GM12878 (cell line): ENCODE measurements around the gene OR13C3. TPM values are rescaled to one million over a fixed set of nuclear protein-coding genes. Genes with fewer than 3 reads are reported as not detected.

ENCODE experiments used
- ATAC-seq: fragments of 200-7000 bp; cut with Tn5 transposase; 3 replicates; pipeline ENCODE4 v1.9.1; 2020; ENCODE audit warnings: mild to moderate bottlenecking, moderate library complexity
- BruUV-seq: library from RNA; stranded (reverse); fragments of 400-500 nt; replicated peaks from 2 replicates; lab custom pipeline; 2021; lab: Mats Ljungman, UMichigan
- CTCF ChIA-PET: fragments of 300-600 bp; sonication (Branson Sonifier 250); formaldehyde crosslinking; extraction: SDS; loops from one replicate; lab custom pipeline; 2021; ENCODE audit warnings: inconsistent platforms; lab: Yijun Ruan, JAX
- POLR2A ChIA-PET: fragments of 350-600 bp; formaldehyde crosslinking; extraction: SDS; loops from one replicate; lab custom pipeline; 2021; ENCODE audit warnings: inconsistent platforms; lab: Charles Lee
- RAD21 ChIA-PET: fragments of 300-600 bp; sonication (Branson Sonifier 250); formaldehyde crosslinking; loops from one replicate; lab custom pipeline; 2023; ENCODE audit warnings: antibody characterized with exemption; ENCODE audit not compliant: unreplicated experiment; lab: Charles Lee
- SMC1A ChIA-PET: fragments of 300-600 bp; sonication (Branson Sonifier 250); formaldehyde crosslinking; loops from one replicate; lab custom pipeline; 2023; ENCODE audit not compliant: unreplicated experiment, uncharacterized antibody; lab: Charles Lee
- DNase-seq: peaks from one replicate; pipeline ENCODE4 v3.0.0-alpha.2; 2011; ENCODE audit warnings: low read depth, low spot score
- FAIRE-seq: peaks from 3 replicates; lab custom pipeline; 2011; peaks lifted over from hg19 to GRCh38; lab: Jason Lieb, UNC
- H2AFZ ChIP-seq: 2 replicates; pipeline ENCODE4 v1.6.0; 2011; ENCODE audit warnings: low read depth, low read length, control low read depth; ENCODE audit not compliant: control insufficient read depth
- H3K27ac ChIP-seq: 2 replicates; pipeline ENCODE4 v1.5.1; 2011; ENCODE audit warnings: control low read depth; ENCODE audit not compliant: control insufficient read depth, insufficient read depth
- H3K27me3 ChIP-seq, 2 experiments: replicated peaks in 1 of 2; 2 replicates each; pipeline versions ENCODE4 v1.6.0 to v1.6.1; 2011; ENCODE audit warnings: low read length in 1 of 2; ENCODE audit not compliant: control insufficient read depth in 2 of 2, insufficient read depth in 2 of 2
- H3K36me3 ChIP-seq, 2 experiments: 2 replicates each; pipeline ENCODE4 v1.5.1; 2011; ENCODE audit warnings: low read length in 1 of 2; ENCODE audit not compliant: control insufficient read depth in 2 of 2, insufficient read depth in 2 of 2
- H3K4me1 ChIP-seq: 2 replicates; pipeline ENCODE4 v1.6.1; 2011; ENCODE audit warnings: mild to moderate bottlenecking, low read length, moderate library complexity, mixed read lengths; ENCODE audit not compliant: control insufficient read depth, insufficient read depth
- H3K4me2 ChIP-seq: 2 replicates; pipeline ENCODE4 v1.6.0; 2011; ENCODE audit warnings: control low read depth; ENCODE audit not compliant: control insufficient read depth, insufficient read depth
- H3K4me3 ChIP-seq: fragments of 200-600 bp; sonication (generic); 2 replicates; pipeline ENCODE4 v1.5.1; 2016
- H3K79me2 ChIP-seq: 2 replicates; pipeline ENCODE4 v1.6.0; 2011; ENCODE audit warnings: low read length; ENCODE audit not compliant: control insufficient read depth, insufficient read depth
- H3K9ac ChIP-seq: 2 replicates; pipeline ENCODE4 v1.8.0; 2011; ENCODE audit warnings: low read length, control low read depth, mixed read lengths; ENCODE audit not compliant: control insufficient read depth, insufficient read depth
- H3K9me3 ChIP-seq: replicated peaks from 3 replicates; pipeline ENCODE4 v1.5.1; 2011; ENCODE audit warnings: mild to moderate bottlenecking, low read length; ENCODE audit not compliant: control insufficient read depth, insufficient read depth
- H4K20me1 ChIP-seq: 2 replicates; pipeline ENCODE4 v1.6.0; 2011; ENCODE audit not compliant: control insufficient read depth, insufficient read depth
- BHLHE40 ChIP-seq, 2 experiments: fragments of 450-650 bp in 1 of 2; IDR thresholded peaks; 2 replicates each; pipeline ENCODE4 v1.6.1; 2011 to 2017; ENCODE audit warnings: low read depth in 2 of 2, borderline replicate concordance in 1 of 2, improper control_type of control experiment in 1 of 2, low read length in 1 of 2, mild to moderate bottlenecking in 1 of 2
- CTCF ChIP-seq, 3 experiments: IDR thresholded peaks in 2 of 3; conservative IDR thresholded peaks in 1 of 3; 2 replicates each; pipeline ENCODE4 v1.5.1; 2011; ENCODE audit warnings: low read depth in 3 of 3, low read length in 3 of 3, mild to moderate bottlenecking in 3 of 3, control low read depth in 2 of 3, moderate library complexity in 2 of 3, inconsistent platforms in 1 of 3, mixed read lengths in 1 of 3; ENCODE audit not compliant: control insufficient read depth in 2 of 3, insufficient read depth in 1 of 3; ENCODE audit errors: extremely low read depth in 1 of 3
- FOS ChIP-seq: IDR thresholded peaks from 3 replicates; pipeline ENCODE4 v1.6.1; 2011; ENCODE audit warnings: borderline replicate concordance; ENCODE audit not compliant: insufficient read length; ENCODE audit errors: extremely low read depth
- RAD21 ChIP-seq: IDR thresholded peaks from 2 replicates; pipeline ENCODE4 v1.6.1; 2011; ENCODE audit warnings: mild to moderate bottlenecking, low read depth, low read length, moderate library complexity; ENCODE audit not compliant: insufficient read depth
- SMC3 ChIP-seq: IDR thresholded peaks from 2 replicates; pipeline ENCODE4 v1.6.1; 2011; ENCODE audit warnings: low read length, improper control_type of control experiment, borderline replicate concordance
- WGBS: methylation state at CpG from one replicate; pipeline ENCODE4 v1.1.6; 2016; ENCODE audit warnings: low lambda C conversion rate; ENCODE audit not compliant: insufficient replicate concordance, insufficient coverage; ENCODE audit errors: missing lambda C conversion rate; 5-methylcytosine and 5-hydroxymethylcytosine counted together
- in situ Hi-C: fragments of 300-500 bp; cut with MboI; formaldehyde crosslinking; loops from 9 replicates; pipeline ENCODE4 v1.14.3; 2018; ENCODE audit warnings: mixed read lengths
- intact Hi-C: fragments of 100-400 bp; cut with micrococcal nuclease; formaldehyde crosslinking; loops from one replicate; pipeline ENCODE4 v1.14.2; 2022; ENCODE audit not compliant: unreplicated experiment
- polyA plus RNA-seq, 11 experiments: library from polyadenylated mRNA; depleted of rRNA in 4 of 11; unstranded in 6 of 11; stranded (reverse) in 5 of 11; fragments of >200 nt; fragmentation: Nextera tagmentation in 4 of 11; fragmentation: Illumina TruSeq in 1 of 11; extraction: Ambion mirVana in 4 of 11; extraction: Trizol in 1 of 11; gene quantifications; 1 replicate in 1 of 11; 2 replicates in 10 of 11; pipeline versions ENCODE4 v1.2.1 to v1.2.3, GENCODE V29; 2011 to 2016; ENCODE audit warnings: inconsistent platforms in 2 of 11, missing spikeins in 2 of 11, low read depth in 1 of 11
- total RNA-seq, 4 experiments: library from RNA; depleted of rRNA in 3 of 4; stranded (reverse); fragments of >200 nt in 3 of 4; fragmentation: Illumina TruSeq in 1 of 4; extraction: Trizol in 1 of 4; gene quantifications; 2 replicates each; pipeline versions ENCODE4 v1.2.1 to v1.2.3, GENCODE V29; 2013 to 2021

Gene OR13C3
- total and polyA plus RNA-seq, 10 of the 15 experiments (the other 5 are each of a cell fraction or from before 2014, with no cell fraction given) = 0.87 TPM; not detected in 9

GRCh38 chr9:104494808-104495207, 41.8 kb downstream of the OR13C3 start:
- FAIRE-seq = no peak
- ChIA-PET POLR2A (no interaction called here), CTCF (interaction anchor here (0.5 to 3.7 kb wide), 22 partner anchors 10 to 1886 kb away, joined by 3 to 25 read pairs (median 4); no protein-coding TSS in a partner anchor), SMC1A (interaction anchor here (0.6 to 1.6 kb wide), 10 partner anchors 10 to 607 kb away, joined by 3 to 15 read pairs (median 3); no protein-coding TSS in a partner anchor)
- 28% methylated on average over 3 of the region's 3 CpGs for WGBS
- H3K4me3 ChIP-seq = no peak overlapping the region
- no peak overlapping the region for H3K27ac ChIP-seq
- intact Hi-C loops = loop anchor here (2.0 kb wide), 1 partner anchor 318 kb away; no protein-coding TSS in a partner anchor
- no peak for DNase-seq
- ATAC-seq = peak; percentile 45; the same call in 2 of the 3 replicates
- no peak overlapping the region for H2AFZ ChIP-seq
- H3K9me3 ChIP-seq = no peaks in the 10 kb centered on the region
- H3K27me3 ChIP-seq = no peaks in the 10 kb centered on the region; a peak in 1 of 4 replicates
- no peak overlapping the region for H3K9ac ChIP-seq
- no TSS peak for BruUV-seq
- no peaks in the 10 kb centered on the region for H3K36me3 ChIP-seq
- TF ChIP-seq CTCF (IDR thresholded peaks at IDR 0.05 in 2 of 3, conservative IDR thresholded peaks at IDR 0.05 in 1 of 3; ENCODE audit: control insufficient read depth in 2 of 3, extremely low read depth in 1 of 3, insufficient read depth in 1 of 3, low read depth in 3 of 3, low read length in 3 of 3) (peak; percentile 5 to 31 (median 6); a peak in 1 of 6 replicates), RAD21 (peak; percentile 46), SMC3 (peak; percentile 37; the same call in 1 of the 2 replicates), BHLHE40 (IDR thresholded peaks at IDR 0.05; ENCODE audit: borderline replicate concordance in 1 of 2, low read depth in 2 of 2, low read length in 1 of 2) (no peak), FOS (no peak)
- TF ChIP-seq, all 136 proteins: peak for 3
- in situ Hi-C loops = no loop called here
- H4K20me1 ChIP-seq = no peaks in the 10 kb centered on the region
- no peaks in the 10 kb centered on the region for H3K79me2 ChIP-seq
- H3K4me2 ChIP-seq = no peak overlapping the region
- no peaks in the 10 kb centered on the region for H3K4me1 ChIP-seq
- RAD21 ChIA-PET = interaction anchor here (0.7 to 1.2 kb wide), 5 partner anchors 109 to 616 kb away, joined by 3 read pairs; no protein-coding TSS in a partner anchor

Other genes with a start within 250 kb of the OR13C3 start
Only the 7 nearest of the 9 such genes appear.
- gene OR13F1, start 32.6 kb downstream of the OR13C3 start, total RNA-seq (2014; rRNA removed) = not detected in 2 replicates
- not detected in 2 replicates for gene OR13F1, start 32.6 kb downstream of the OR13C3 start, total RNA-seq (2014; rRNA removed; fragmentation: Illumina TruSeq; extraction: Trizol)
- not detected in 2 replicates for gene OR13F1, start 32.6 kb downstream of the OR13C3 start, total RNA-seq (2021)
- gene OR13F1, start 32.6 kb downstream of the OR13C3 start, polyA plus RNA-seq (2011; rRNA removed) = not detected in 2 replicates
- not detected in 2 replicates for gene OR13F1, start 32.6 kb downstream of the OR13C3 start, polyA plus RNA-seq (2014; fragmentation: Illumina TruSeq; extraction: Trizol)
- not detected for gene OR13F1, start 32.6 kb downstream of the OR13C3 start, polyA plus RNA-seq (2014; fragmentation: Nextera tagmentation; extraction: Ambion mirVana)
- not detected in 2 replicates for gene OR13F1, start 32.6 kb downstream of the OR13C3 start, polyA plus RNA-seq (2014; rRNA removed)
- gene OR13F1, start 32.6 kb downstream of the OR13C3 start, polyA plus RNA-seq (2016; fragmentation: Nextera tagmentation; extraction: Ambion mirVana) = not detected
- 0.17 TPM in 1 of 2 replicates, not detected in the other for gene OR13C4, start 9.6 kb downstream of the OR13C3 start, total RNA-seq (2014; rRNA removed)
- gene OR13C4, start 9.6 kb downstream of the OR13C3 start, total RNA-seq (2014; rRNA removed; fragmentation: Illumina TruSeq; extraction: Trizol) = not detected in 2 replicates
- not detected in 2 replicates for gene OR13C4, start 9.6 kb downstream of the OR13C3 start, total RNA-seq (2021)
- 0.26 and 0.85 TPM in 2 replicates for gene OR13C4, start 9.6 kb downstream of the OR13C3 start, polyA plus RNA-seq (2011; rRNA removed)
- not detected in 2 replicates for gene OR13C4, start 9.6 kb downstream of the OR13C3 start, polyA plus RNA-seq (2014; fragmentation: Illumina TruSeq; extraction: Trizol)
- gene OR13C4, start 9.6 kb downstream of the OR13C3 start, polyA plus RNA-seq (2014; fragmentation: Nextera tagmentation; extraction: Ambion mirVana) = not detected
- gene OR13C4, start 9.6 kb downstream of the OR13C3 start, polyA plus RNA-seq (2014; rRNA removed) = not detected in 2 replicates
- gene OR13C4, start 9.6 kb downstream of the OR13C3 start, polyA plus RNA-seq (2016; fragmentation: Nextera tagmentation; extraction: Ambion mirVana) = not detected
- gene OR13C8, start 32.3 kb upstream of the OR13C3 start, total RNA-seq (2014; rRNA removed) = not detected in 2 replicates
- not detected in 2 replicates for gene OR13C8, start 32.3 kb upstream of the OR13C3 start, total RNA-seq (2014; rRNA removed; fragmentation: Illumina TruSeq; extraction: Trizol)
- gene OR13C8, start 32.3 kb upstream of the OR13C3 start, total RNA-seq (2021) = not detected in 2 replicates
- gene OR13C8, start 32.3 kb upstream of the OR13C3 start, polyA plus RNA-seq (2011; rRNA removed) = not detected in 2 replicates
- not detected in 2 replicates for gene OR13C8, start 32.3 kb upstream of the OR13C3 start, polyA plus RNA-seq (2014; fragmentation: Illumina TruSeq; extraction: Trizol)
- gene OR13C8, start 32.3 kb upstream of the OR13C3 start, polyA plus RNA-seq (2014; fragmentation: Nextera tagmentation; extraction: Ambion mirVana) = not detected
- not detected in 2 replicates for gene OR13C8, start 32.3 kb upstream of the OR13C3 start, polyA plus RNA-seq (2014; rRNA removed)
- gene OR13C8, start 32.3 kb upstream of the OR13C3 start, polyA plus RNA-seq (2016; fragmentation: Nextera tagmentation; extraction: Ambion mirVana) = not detected
- gene OR13C5, start 62.6 kb upstream of the OR13C3 start, total RNA-seq (2014; rRNA removed) = not detected in 2 replicates
- gene OR13C5, start 62.6 kb upstream of the OR13C3 start, total RNA-seq (2014; rRNA removed; fragmentation: Illumina TruSeq; extraction: Trizol) = not detected in 2 replicates
- gene OR13C5, start 62.6 kb upstream of the OR13C3 start, total RNA-seq (2021) = not detected in 2 replicates
- 0.52 and 0.58 TPM in 2 replicates for gene OR13C5, start 62.6 kb upstream of the OR13C3 start, polyA plus RNA-seq (2011; rRNA removed)
- gene OR13C5, start 62.6 kb upstream of the OR13C3 start, polyA plus RNA-seq (2014; fragmentation: Illumina TruSeq; extraction: Trizol) = not detected in 2 replicates
- not detected for gene OR13C5, start 62.6 kb upstream of the OR13C3 start, polyA plus RNA-seq (2014; fragmentation: Nextera tagmentation; extraction: Ambion mirVana)
- not detected in 2 replicates for gene OR13C5, start 62.6 kb upstream of the OR13C3 start, polyA plus RNA-seq (2014; rRNA removed)
- gene OR13C5, start 62.6 kb upstream of the OR13C3 start, polyA plus RNA-seq (2016; fragmentation: Nextera tagmentation; extraction: Ambion mirVana) = not detected
- gene OR13C2, start 68.8 kb upstream of the OR13C3 start, total RNA-seq (2014; rRNA removed) = not detected in 2 replicates
- gene OR13C2, start 68.8 kb upstream of the OR13C3 start, total RNA-seq (2014; rRNA removed; fragmentation: Illumina TruSeq; extraction: Trizol) = not detected in 2 replicates
- not detected in 2 replicates for gene OR13C2, start 68.8 kb upstream of the OR13C3 start, total RNA-seq (2021)
- gene OR13C2, start 68.8 kb upstream of the OR13C3 start, polyA plus RNA-seq (2011; rRNA removed) = 0.11 TPM in 1 of 2 replicates, not detected in the other
- not detected in 2 replicates for gene OR13C2, start 68.8 kb upstream of the OR13C3 start, polyA plus RNA-seq (2014; fragmentation: Illumina TruSeq; extraction: Trizol)
- gene OR13C2, start 68.8 kb upstream of the OR13C3 start, polyA plus RNA-seq (2014; fragmentation: Nextera tagmentation; extraction: Ambion mirVana) = not detected
- not detected in 2 replicates for gene OR13C2, start 68.8 kb upstream of the OR13C3 start, polyA plus RNA-seq (2014; rRNA removed)
- gene OR13C2, start 68.8 kb upstream of the OR13C3 start, polyA plus RNA-seq (2016; fragmentation: Nextera tagmentation; extraction: Ambion mirVana) = not detected
- gene OR13C9, start 81.3 kb upstream of the OR13C3 start, total RNA-seq (2014; rRNA removed) = not detected in 2 replicates
- not detected in 2 replicates for gene OR13C9, start 81.3 kb upstream of the OR13C3 start, total RNA-seq (2014; rRNA removed; fragmentation: Illumina TruSeq; extraction: Trizol)
- gene OR13C9, start 81.3 kb upstream of the OR13C3 start, total RNA-seq (2021) = not detected in 2 replicates
- not detected in 2 replicates for gene OR13C9, start 81.3 kb upstream of the OR13C3 start, polyA plus RNA-seq (2011; rRNA removed)
- gene OR13C9, start 81.3 kb upstream of the OR13C3 start, polyA plus RNA-seq (2014; fragmentation: Illumina TruSeq; extraction: Trizol) = not detected in 2 replicates
- not detected for gene OR13C9, start 81.3 kb upstream of the OR13C3 start, polyA plus RNA-seq (2014; fragmentation: Nextera tagmentation; extraction: Ambion mirVana)
- not detected in 2 replicates for gene OR13C9, start 81.3 kb upstream of the OR13C3 start, polyA plus RNA-seq (2014; rRNA removed)
- not detected for gene OR13C9, start 81.3 kb upstream of the OR13C3 start, polyA plus RNA-seq (2016; fragmentation: Nextera tagmentation; extraction: Ambion mirVana)
- not detected in 2 replicates for gene OR13D1, start 157.7 kb upstream of the OR13C3 start, total RNA-seq (2014; rRNA removed)
- gene OR13D1, start 157.7 kb upstream of the OR13C3 start, total RNA-seq (2014; rRNA removed; fragmentation: Illumina TruSeq; extraction: Trizol) = not detected in 2 replicates
- not detected in 2 replicates for gene OR13D1, start 157.7 kb upstream of the OR13C3 start, total RNA-seq (2021)
- gene OR13D1, start 157.7 kb upstream of the OR13C3 start, polyA plus RNA-seq (2011; rRNA removed) = not detected in 2 replicates
- not detected in 2 replicates for gene OR13D1, start 157.7 kb upstream of the OR13C3 start, polyA plus RNA-seq (2014; fragmentation: Illumina TruSeq; extraction: Trizol)
- not detected for gene OR13D1, start 157.7 kb upstream of the OR13C3 start, polyA plus RNA-seq (2014; fragmentation: Nextera tagmentation; extraction: Ambion mirVana)
- not detected in 2 replicates for gene OR13D1, start 157.7 kb upstream of the OR13C3 start, polyA plus RNA-seq (2014; rRNA removed)
- gene OR13D1, start 157.7 kb upstream of the OR13C3 start, polyA plus RNA-seq (2016; fragmentation: Nextera tagmentation; extraction: Ambion mirVana) = not detected